ENCODE data around the gene GRAPL.
"Not testable (repeated sequence)": the region's sequence is repeated elsewhere in the genome, so short reads cannot be mapped to it uniquely, and the experiment has no call there.

GRAPL gene

GRCh38 chr17:19136605-19137004 is 9.2 kb downstream of the GRAPL start:
- DNase-seq (ENCODE audit: low spot score), result not testable (repeated sequence)

- not testable (repeated sequence) for DNase-seq (ENCODE audit: low spot score)
Measured at GRCh38 chr17:19137959-19138358, 10.6 kb downstream of the GRAPL start.

DNA sequence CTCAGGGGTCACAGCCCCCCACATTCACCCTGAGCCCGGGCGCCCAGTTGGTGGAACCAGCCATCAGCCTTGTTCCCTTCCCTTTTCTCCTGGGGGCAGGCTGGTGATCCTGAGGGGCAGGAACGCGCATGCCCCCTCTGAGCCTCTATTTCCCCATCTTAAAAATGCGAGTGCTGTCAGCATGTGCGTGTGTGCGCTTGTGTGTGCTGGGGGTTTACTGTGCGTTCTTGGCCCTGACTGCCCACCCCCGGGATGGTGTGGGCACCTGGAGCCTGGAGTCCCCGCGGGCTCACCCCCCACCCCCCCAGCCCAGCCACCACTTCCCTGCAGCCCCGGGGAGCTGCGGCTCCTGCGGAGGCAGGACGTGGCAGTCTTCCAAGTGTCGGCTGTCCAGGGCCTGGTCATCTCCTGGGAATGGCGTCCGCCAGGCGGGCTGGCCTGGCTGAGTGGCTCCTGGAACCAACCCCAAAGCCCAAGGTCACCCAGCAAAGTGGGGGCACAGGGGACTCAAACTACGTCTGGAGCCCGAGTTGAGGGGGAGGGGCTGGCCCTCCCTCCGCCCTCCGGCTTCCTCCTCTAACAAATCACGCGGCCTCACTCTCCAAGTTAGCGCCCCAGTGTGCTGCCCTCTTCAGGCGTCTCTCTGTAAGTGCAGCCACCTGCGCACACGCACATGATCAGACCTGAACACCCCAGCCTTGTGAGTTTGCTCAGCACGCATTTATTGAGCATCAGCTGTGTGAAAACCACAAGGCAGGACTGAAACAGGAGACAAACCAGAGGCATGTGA is 14.2 kb downstream of the GRAPL start:
- not testable (repeated sequence) for DNase-seq (ENCODE audit: low spot score)

- DNase-seq (ENCODE audit: low spot score), result not testable (repeated sequence)
Measured at GRCh38 chr17:19142419-19142818, 15.0 kb downstream of the GRAPL start.

DNA sequence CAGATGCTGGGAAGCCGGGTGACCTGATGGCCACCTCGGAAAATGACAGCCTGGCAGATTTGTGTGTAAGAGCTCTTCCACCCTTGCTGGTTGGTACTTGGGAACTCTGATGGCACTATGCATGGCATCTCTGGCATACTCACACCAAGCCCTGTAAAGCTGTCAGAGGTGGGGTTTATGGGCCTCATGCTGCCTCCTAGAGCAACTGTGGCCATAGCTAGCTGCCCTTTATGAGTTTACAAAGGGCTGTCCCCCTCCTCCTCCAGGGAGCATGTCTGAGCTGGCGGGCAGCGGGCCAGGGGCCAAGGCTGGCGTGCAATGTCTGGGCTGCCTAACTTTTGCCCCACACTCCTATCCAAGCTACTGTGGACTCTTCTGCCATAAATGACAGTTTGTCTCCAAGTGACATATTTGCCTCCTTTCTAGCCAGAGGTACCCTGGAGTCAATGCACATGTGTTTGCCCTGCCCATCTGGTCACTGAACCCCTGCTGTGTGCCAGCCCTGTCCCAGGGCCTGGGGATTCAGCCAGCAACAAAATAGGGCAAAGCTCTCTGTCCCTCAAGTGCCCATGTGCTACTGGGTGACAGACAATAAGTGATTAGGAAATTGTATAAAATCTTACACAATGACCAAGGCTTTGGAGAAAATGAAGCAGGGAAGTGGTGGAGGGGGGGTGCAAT is 15.8 kb downstream of the GRAPL start:
- not testable (repeated sequence) for DNase-seq (ENCODE audit: low spot score)

- not testable (repeated sequence) for DNase-seq (ENCODE audit: low spot score)
Measured at GRCh38 chr17:19144373-19144772, 17.0 kb downstream of the GRAPL start.

GRCh38 chr17:19145471-19145870 is 18.1 kb downstream of the GRAPL start:
- not testable (repeated sequence) for DNase-seq (ENCODE audit: low spot score)

DNA sequence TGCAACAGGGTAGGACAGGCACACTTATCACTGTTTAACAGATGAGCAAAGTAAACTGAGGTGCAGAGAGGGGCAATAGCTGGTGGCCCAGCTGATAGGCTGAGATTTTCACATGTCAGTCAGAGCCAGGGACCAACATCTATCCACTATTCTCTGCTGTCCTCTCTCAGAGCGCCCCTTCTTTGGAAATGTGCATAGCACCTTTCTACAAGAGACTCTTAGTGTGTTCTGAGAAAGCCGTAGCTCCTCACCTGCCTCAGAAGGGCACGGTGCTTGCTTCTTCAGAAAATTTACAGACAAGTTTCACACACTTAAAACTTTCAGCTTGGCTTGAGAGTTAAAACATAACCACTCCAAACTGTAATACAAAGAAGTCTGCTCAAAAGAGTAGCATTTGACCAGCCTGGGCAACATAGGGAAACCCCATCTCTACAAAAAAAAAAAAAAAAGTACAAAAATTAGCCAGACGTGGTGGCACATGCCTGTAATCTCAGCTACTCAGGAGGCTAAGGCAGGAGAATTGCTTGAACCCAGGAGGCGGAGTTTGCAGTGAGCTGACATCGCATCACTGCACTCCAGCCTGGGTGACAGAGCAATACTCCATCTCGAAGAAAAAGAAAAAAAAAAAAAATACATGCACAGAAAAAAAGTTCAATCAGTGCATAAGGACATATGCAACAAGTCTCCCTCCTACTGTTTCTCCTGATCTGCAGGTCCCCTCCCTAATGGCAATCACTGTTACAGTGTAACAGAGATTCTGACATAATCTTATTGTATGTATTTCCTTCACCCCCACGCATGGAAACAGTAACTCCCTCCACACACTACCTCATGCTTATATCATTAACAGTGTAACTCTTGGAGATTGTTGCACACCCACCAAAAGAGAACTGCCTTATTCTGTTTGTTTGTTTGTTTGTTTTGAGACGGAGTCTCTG is 23.6 kb downstream of the GRAPL start:
- not testable (repeated sequence) for DNase-seq (ENCODE audit: low spot score)

DNA sequence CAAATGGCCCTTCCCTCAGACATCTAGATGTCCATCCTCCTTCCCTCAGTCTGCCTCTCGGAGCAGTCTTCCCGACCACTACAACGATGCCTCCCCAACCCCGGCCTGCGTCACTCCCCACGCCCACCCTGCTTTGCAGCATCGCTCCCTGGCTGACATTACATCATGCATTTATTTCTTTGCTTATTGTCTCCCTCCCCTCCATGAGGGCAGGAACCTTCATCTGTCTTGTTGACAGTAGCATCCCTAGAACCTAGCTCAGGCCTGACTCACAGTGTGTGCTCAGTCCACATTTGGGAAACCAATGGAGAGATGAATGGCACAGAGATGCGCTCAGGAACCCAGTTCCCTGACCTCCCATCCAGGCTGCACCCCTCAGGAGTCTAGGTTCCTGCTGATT is 30.2 kb downstream of the GRAPL start:
- not testable (repeated sequence) for DNase-seq (ENCODE audit: low spot score)

DNA sequence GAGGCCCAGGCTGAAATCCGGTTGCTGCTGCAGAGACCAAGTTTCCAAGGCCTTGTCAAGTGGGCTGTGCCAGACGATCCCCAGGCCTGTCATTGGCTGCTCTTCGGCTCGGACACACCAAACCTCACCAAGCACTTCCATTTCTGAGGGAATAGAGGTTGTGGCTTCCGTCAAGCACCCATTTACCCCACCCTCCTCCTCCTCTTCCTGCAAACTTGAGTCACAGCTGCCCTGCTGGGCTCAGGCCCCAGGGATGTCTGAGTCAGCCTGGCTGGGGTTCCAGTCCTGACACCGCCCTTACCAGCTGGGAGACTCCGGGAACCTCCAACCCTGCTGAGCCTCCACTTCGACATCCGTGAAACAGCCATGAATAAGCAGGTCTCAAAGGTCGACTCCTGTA is 31.1 kb downstream of the GRAPL start:
- not testable (repeated sequence) for DNase-seq (ENCODE audit: low spot score)

DNA sequence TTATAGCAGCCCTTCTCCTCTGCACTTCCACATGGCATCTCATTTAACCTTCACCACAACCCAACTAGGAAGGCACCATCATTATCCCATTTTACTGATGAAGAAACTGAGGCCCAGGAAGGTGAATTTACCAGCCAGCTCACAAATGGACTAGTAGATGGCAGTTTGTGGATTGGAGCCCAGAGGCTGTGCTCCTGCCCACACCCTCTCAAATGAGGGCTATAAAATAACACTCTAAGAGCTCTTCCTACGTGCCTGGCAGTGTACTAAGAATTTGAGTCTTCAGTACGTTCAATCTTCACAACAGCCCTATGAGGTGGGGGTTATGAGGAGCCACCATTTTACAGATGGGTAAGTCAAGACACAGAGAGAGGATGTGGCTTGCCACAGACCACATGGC is 31.5 kb downstream of the GRAPL start:
- not testable (repeated sequence) for DNase-seq (ENCODE audit: low spot score)

GRCh38 chr17:19161308-19162107 is 34.1 kb downstream of the GRAPL start:
- DNase-seq (ENCODE audit: low spot score), result not testable (repeated sequence)

DNA sequence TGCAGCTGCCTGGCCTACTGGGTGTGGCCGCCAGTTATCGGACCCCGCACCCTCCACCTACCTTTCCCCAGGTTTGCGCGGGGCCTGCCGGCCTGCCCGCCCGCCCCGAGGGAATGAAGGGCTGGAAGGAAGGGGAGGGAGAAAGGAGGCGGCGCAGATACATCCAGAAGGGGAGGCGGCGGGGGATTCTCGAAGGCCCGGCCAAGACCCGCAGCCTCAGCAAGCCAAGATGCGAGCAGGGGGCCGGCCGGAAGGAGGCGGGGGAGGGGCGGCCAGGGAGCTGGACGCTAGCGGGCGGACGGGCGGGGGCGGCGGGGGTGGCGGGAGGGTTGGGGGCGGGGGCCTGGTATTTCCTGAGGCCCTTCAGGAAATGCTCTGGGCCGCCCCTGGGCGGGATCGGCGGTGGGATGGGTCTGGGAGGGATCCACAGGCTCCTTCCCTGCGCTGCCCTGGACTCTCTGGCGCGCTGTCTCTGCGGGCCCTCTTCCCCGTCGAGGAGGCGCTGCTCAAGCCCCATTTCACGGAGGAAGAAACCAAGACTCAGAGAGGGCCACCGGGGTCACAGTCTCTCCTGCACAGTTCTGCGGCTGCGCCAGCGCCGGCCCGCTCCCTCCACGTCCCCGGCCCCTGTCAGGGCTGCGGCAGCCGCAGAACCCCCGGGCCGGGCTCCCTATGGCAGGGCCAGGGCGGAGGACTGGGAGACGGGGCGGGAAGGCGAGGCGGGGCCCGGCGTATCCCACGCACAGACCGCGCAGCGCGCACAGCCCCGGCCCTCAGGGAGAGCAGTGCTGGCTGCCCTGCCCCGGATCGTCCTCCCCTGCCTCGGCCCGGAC is 35.2 kb downstream of the GRAPL start:
- not testable (repeated sequence) for DNase-seq (ENCODE audit: low spot score)

- DNase-seq (ENCODE audit: low spot score), result not testable (repeated sequence)
Measured at GRCh38 chr17:19174422-19174821, 47.0 kb downstream of the GRAPL start.

- DNase-seq (ENCODE audit: low spot score), result not testable (repeated sequence)
Measured at GRCh38 chr17:19175410-19175809, 48.0 kb downstream of the GRAPL start.

GRCh38 chr17:19181040-19181875 is 53.9 kb downstream of the GRAPL start:
- not testable (repeated sequence) for DNase-seq (ENCODE audit: low spot score)

- DNase-seq (ENCODE audit: low spot score), result not testable (repeated sequence)
Measured at GRCh38 chr17:19187883-19188869, 60.8 kb downstream of the GRAPL start.
